Effector CD4-positive, alpha-beta T cell (primary cell): Measurements from ENCODE around the gene RRAGC.

Experiments used
- DNase-seq: peaks from one replicate; pipeline ENCODE4 v3.0.0-alpha.2; 2020
- total RNA-seq: gene quantifications from one replicate; lab custom pipeline; 2026; lab: John Stamatoyannopoulos, UW

The RRAGC gene, protein sequence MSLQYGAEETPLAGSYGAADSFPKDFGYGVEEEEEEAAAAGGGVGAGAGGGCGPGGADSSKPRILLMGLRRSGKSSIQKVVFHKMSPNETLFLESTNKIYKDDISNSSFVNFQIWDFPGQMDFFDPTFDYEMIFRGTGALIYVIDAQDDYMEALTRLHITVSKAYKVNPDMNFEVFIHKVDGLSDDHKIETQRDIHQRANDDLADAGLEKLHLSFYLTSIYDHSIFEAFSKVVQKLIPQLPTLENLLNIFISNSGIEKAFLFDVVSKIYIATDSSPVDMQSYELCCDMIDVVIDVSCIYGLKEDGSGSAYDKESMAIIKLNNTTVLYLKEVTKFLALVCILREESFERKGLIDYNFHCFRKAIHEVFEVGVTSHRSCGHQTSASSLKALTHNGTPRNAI
- 10.7 reads per million, percentile 33 among the genes with 10 or more reads in this experiment for total RNA-seq

- DNase-seq, result peak; percentile 99
These were observed at the start of gene RRAGC for GRCh38 chr1:38859561-38860453. Gene RRAGC (minus strand): TSS chr1:38859772. CDS start chr1:38859646, 126 bp downstream.

- no peak for DNase-seq
These were observed 49.2 kb upstream of the RRAGC start for GRCh38 chr1:38908821-38909220.

GRCh38 chr1:38905985-38906384, 46.4 kb upstream of the RRAGC start:
- no peak for DNase-seq

DNA sequence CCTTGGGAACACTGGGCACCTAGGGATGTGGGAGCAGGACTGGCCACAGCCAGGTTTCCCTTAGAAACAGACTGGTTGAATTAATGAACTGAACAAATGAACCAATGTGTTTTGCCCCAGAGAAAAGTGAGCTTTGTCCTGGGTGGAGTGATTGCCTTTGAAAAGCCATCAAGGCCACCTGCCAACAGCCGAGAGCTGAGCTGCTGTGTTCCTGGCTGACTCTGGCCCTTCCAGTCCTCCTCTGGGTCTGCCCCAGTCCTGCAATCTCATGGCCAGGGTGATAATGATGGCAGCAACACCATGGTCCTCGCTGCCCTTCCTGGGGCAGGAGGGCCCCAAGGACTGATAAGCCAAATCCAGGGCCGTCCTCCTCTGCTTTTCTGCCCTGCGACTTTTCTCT, 40.0 kb upstream of the RRAGC start:
- no peak for DNase-seq

GRCh38 chr1:38898653-38899230, 39.2 kb upstream of the RRAGC start:
- no peak for DNase-seq

DNA sequence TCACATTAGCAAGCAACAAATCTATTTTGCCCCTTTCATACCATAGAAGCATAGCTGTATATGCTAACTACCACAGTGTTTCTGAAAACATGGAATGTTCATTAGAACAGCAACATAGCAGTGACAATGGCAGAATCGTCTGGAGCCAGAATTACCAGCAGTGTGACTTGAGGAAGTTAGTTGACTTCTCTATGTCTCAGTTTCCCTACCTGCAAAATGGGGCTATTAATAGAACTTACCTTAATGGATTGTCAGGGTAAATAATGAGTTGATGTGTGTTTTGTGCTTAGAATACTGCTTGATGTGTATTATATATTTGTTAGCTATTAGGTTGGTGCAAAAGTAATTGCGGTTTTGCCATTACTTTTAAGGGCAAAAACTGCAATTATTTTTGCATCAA, 36.6 kb upstream of the RRAGC start:
- DNase-seq, result no peak

- DNase-seq, result no peak
These were observed 33.4 kb upstream of the RRAGC start for GRCh38 chr1:38892976-38893375.

- no peak for DNase-seq
These were observed 32.2 kb upstream of the RRAGC start for GRCh38 chr1:38891753-38892152.

- DNase-seq, result no peak
These were observed 30.0 kb upstream of the RRAGC start for GRCh38 chr1:38889589-38889988.

GRCh38 chr1:38888423-38889333, 29.1 kb upstream of the RRAGC start:
- DNase-seq, result no peak

DNA sequence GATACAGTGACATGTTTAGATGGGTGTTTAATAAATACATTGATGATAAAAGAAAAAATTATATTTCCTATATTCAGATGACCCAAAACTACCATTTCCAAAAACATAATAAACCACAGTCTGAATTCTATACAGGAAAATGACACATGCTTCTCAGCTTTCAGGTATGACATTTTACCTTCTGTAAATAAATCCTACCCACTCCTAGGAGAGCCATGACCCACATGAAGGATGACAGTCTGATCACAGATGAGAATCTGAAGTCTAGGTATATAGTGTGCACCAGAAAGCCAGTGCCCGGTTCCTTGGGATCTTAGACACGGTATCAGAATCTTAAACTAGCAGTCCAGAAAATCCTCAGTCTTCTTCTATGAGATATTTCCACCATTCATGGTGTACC, 25.5 kb upstream of the RRAGC start:
- no peak for DNase-seq

GRCh38 chr1:38881487-38881886, 21.9 kb upstream of the RRAGC start, which contains the start of gene GJA9:
Gene GJA9 (minus strand): TSS chr1:38881587. CDS start chr1:38876098, 5,489 bp downstream.
- no peak for DNase-seq

- no peak for DNase-seq
These were observed 16.2 kb upstream of the RRAGC start for GRCh38 chr1:38875811-38876210.

DNA sequence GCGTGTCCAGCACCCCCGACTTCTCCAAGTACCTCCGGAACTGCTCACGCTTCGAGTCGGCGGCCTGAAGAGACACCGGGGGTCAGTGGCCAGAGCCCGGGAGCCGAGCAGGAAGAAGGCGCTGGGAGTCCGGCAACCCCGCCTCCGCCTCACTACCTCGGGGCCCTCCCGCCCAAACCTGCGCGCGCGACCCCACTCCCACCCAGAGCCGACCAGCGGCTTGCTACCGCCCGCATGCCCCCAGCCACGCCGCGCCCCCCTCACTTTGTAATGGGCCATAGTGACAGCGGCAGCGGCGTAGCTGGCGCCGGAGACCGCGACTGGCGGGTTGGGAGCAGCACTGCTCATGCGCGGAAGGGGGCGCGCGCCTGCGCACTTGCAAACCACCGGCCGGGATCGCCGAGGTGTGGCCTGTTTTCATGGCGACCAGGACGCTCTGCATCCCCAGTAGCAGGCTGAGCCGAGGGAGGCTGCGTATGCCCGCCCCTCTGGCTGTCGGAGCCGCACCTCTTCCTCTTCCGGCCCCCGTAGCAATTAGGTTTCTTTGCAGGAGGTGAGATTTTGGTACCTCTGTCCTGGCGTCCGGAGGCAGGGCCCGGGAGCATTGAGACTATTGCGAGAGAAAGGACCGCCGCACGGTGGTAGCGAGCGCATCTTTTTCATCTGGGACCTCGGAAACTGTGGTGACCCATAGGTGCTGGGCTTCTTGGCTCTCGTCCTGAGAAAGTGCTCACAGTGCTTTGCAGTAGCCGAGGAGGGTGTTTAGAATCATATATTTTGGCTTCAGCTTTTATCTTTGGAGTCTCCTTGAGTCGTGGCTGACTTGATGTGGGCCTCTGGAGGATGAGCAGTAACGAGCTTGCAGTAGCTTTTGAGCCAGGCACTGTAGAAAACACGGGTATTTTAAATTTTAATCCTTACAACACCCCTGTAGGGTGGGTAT, 13.7 kb upstream of the RRAGC start, which contains the start of gene MYCBP:
TSS of gene MYCBP (minus strand) at position 322 of the 943 bp plus-strand sequence. CDS start at position 279, 43 bp downstream.
- DNase-seq, result peak; percentile 95

GRCh38 chr1:38872401-38873026, 12.9 kb upstream of the RRAGC start:
- DNase-seq, result peak; percentile 17

GRCh38 chr1:38870996-38871395, 11.4 kb upstream of the RRAGC start:
- no peak for DNase-seq

- no peak for DNase-seq
These were observed 7.6 kb upstream of the RRAGC start for GRCh38 chr1:38867208-38867607.

DNA sequence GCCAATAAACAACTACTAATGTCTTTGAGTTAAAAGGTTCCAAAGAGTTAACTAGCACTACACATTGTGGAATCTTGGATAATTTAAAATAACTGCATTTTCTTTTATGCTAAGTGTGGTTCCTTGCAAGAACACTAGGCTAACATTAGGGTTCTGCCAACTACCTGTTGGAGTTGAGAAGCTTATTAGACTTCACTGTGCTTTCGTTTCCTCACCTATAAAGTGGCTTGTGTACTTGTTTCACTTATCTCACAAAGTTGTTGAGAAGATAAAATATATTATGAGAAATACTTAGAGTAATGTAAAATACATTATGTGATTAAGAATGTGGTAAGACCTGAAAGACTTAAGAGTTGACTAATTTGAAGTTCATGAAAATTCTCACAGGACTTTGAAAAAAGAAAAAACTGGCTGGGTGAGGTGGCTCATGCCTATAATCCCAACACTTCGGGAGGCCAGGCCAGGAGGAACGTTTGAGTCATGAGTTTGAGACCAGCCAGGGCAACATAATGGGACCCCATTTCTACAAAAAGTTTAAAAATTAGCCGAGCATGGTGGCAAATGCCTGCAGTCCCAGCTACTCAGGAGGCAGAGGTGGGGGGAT, 5.6 kb upstream of the RRAGC start:
- DNase-seq, result no peak

DNA sequence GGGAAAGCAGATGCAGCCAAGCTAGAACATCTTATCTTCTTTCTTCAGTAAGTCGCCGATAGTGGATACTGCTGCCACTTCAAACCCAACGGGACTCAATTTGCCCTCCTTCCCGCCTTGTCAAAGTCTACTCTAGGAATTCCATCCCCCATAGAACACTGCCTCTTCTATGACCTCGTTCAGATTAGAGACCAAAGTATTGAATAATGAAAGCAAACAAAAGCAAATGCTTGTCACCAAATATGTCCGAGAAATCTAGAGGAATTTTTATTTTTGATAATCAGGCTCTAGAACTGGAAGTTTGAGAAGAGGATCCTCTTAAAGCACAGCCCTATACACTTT, 853 bp upstream of the RRAGC start:
- no peak for DNase-seq
